ENCODE results near the gene STK39.

STK39 gene

DNA sequence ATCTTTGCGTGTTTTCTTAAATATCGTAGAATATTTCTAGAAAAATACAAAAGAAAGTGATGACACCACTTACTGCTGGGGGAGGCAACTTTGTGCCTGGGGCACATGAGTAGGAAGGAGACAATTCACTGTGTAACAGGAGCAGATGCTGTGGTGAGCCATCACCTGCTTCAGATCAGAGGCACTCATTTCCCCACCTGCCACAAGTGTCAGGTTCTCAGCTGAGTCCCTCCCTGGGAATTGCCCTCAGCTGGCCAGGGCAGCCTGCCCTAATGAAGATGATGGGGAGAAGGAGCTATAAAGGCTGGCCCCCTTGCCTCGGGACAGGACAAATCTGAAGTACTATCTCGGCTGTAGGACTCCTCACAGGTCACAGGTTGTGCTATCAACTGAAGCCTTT is 322.8 kb downstream of the STK39 start:
- TF ChIP-seq CTCF (conservative IDR thresholded peaks at IDR 0.05; ENCODE audit: low read depth, low read length), result no peak
- H3K4me3 ChIP-seq (ENCODE audit: low read length), result no peak overlapping the region
- DNase-seq (ENCODE audit: low read depth), result no peak

DNA sequence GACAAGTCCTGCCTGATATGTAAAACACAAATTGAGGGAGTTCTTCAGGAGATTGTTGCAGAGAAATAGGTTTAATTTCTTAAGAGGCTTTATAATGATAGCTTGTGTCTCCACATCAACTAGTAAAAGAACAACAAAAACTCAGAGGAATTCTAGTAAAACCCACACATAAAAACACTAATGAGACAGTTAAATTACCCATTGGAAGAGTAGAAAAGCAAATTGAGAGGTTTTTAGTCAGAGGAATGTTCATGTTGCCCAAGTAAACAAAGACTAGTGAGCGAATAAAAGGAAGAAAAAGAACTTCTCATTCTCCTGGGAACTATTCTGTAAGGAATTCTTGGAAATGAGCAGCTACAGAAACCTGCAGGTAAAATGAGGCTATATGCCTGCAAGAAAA is 330.6 kb downstream of the STK39 start:
- no peak for TF ChIP-seq CTCF (conservative IDR thresholded peaks at IDR 0.05; ENCODE audit: low read depth, low read length)
- no peak for DNase-seq (ENCODE audit: low read depth)
- no peak overlapping the region for H3K4me3 ChIP-seq (ENCODE audit: low read length)

- TF ChIP-seq CTCF (conservative IDR thresholded peaks at IDR 0.05; ENCODE audit: low read depth, low read length), result no peak
- DNase-seq (ENCODE audit: low read depth), result no peak
- no peak overlapping the region for H3K4me3 ChIP-seq (ENCODE audit: low read length)
Measured at GRCh38 chr2:167914969-167915368, 332.4 kb downstream of the STK39 start.

DNA sequence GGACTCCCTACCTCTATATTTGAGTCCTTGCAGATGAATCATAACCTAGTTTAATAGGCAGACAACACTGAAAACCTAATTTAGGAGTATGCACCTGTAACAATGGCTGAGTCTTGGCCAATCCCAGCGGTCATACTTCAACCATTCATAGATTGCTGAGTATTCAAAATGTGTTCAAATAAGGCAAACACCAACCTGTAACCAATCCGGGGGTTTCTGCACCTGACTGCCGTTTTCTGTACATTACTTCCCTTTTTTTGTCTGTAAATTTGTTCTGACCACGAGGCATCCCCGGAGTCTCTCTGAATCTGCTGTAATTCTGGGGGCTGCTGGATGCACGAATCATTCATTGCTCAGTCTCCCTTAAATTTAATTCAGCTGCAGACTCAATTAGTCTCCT is 338.6 kb downstream of the STK39 start:
- no peak for TF ChIP-seq CTCF (conservative IDR thresholded peaks at IDR 0.05; ENCODE audit: low read depth, low read length)
- DNase-seq (ENCODE audit: low read depth), result no peak
- no peak overlapping the region for H3K4me3 ChIP-seq (ENCODE audit: low read length)

GRCh38 chr2:167905668-167906067 is 341.7 kb downstream of the STK39 start:
- no peak for TF ChIP-seq CTCF (conservative IDR thresholded peaks at IDR 0.05; ENCODE audit: low read depth, low read length)
- no peak overlapping the region for H3K4me3 ChIP-seq (ENCODE audit: low read length)
- DNase-seq (ENCODE audit: low read depth), result no peak

All from retinal pigment epithelial cell (primary cell).